Ishikawa (cell line): ENCODE results near the gene CITED1.

Source experiments
- CEBPB ChIP-seq: IDR thresholded peaks from 2 replicates; pipeline ENCODE4 v1.6.1; 2012
- CREB1 ChIP-seq: IDR thresholded peaks from 2 replicates; pipeline ENCODE4 v1.6.1; 2012; ENCODE audit warnings: low read depth
- EGR1 ChIP-seq: IDR thresholded peaks from 2 replicates; pipeline ENCODE4 v1.6.1; 2012
- FOXM1 ChIP-seq: IDR thresholded peaks from 2 replicates; pipeline ENCODE4 v1.6.1; 2012; ENCODE audit warnings: low read depth, borderline replicate concordance
- NFIC ChIP-seq: IDR thresholded peaks from 2 replicates; pipeline ENCODE4 v1.6.1; 2012
- TAF1 ChIP-seq: IDR thresholded peaks from 2 replicates; pipeline ENCODE4 v1.6.1; 2012; ENCODE audit warnings: low read depth, mild to moderate bottlenecking

GRCh38 chrX:72282302-72282701 is 23.4 kb downstream of the CITED1 start:
- TF ChIP-seq FOXM1: no peak
- no peak for TF ChIP-seq EGR1
- no peak for TF ChIP-seq CEBPB
- no peak for TF ChIP-seq TAF1
- TF ChIP-seq CREB1: no peak
- no peak for TF ChIP-seq NFIC
